Effector memory CD8-positive, alpha-beta T cell (primary cell): ENCODE data around the gene RALGPS2.
A peak's percentile ranks its signal among the peaks of the same experiment; 100 is the strongest.
"Not testable (repeated sequence)": the region's sequence is repeated elsewhere in the genome, so short reads cannot be mapped to it uniquely, and the experiment has no call there.

ENCODE experiments used
- ATAC-seq: fragments of 150-1000 bp; cut with Tn5 transposase; replicated peaks from 2 replicates; pipeline ENCODE4 v1.10.0; 2021; ENCODE audit warnings: mild to moderate bottlenecking, moderate library complexity
- DNase-seq, 3 experiments: peaks; one replicate each; pipeline ENCODE4 v3.0.0; 2021
- H3K27ac Mint-ChIP-seq, 2 donors: one replicate each; pipeline ENCODE4 v1.8.0; 2022; ENCODE audit warnings: mild to moderate bottlenecking in 2 of 2, mixed read lengths in 2 of 2, moderate library complexity in 2 of 2
- H3K27me3 Mint-ChIP-seq, 2 donors: one replicate each; pipeline ENCODE4 v1.8.0; 2022; ENCODE audit warnings: mixed read lengths in 2 of 2
- H3K36me3 Mint-ChIP-seq: one replicate; pipeline ENCODE4 v1.8.0; 2022; ENCODE audit warnings: mild to moderate bottlenecking, moderate library complexity, mixed read lengths; ENCODE audit not compliant: insufficient read depth
- H3K4me1 Mint-ChIP-seq, 2 donors: one replicate each; pipeline ENCODE4 v1.8.0; 2022; ENCODE audit warnings: low read depth in 2 of 2, mixed read lengths in 2 of 2
- H3K4me3 Mint-ChIP-seq, 2 donors: one replicate each; pipeline ENCODE4 v1.8.0; 2022; ENCODE audit warnings: mild to moderate bottlenecking in 2 of 2, mixed read lengths in 2 of 2, moderate library complexity in 2 of 2
- H3K9me3 Mint-ChIP-seq, 2 donors: one replicate each; pipeline ENCODE4 v1.8.0; 2022; ENCODE audit warnings: mixed read lengths in 2 of 2

RALGPS2 gene

GRCh38 chr1:178754655-178755256, 29.7 kb downstream of the RALGPS2 start:
- not testable (repeated sequence) for DNase-seq, ATAC-seq, H3K4me1 Mint-ChIP-seq, H3K9me3 Mint-ChIP-seq, H3K4me3 Mint-ChIP-seq, H3K27ac Mint-ChIP-seq, H3K36me3 Mint-ChIP-seq
- peaks cover under 1 to 11% of the 10 kb centered on the region in 2 donors for H3K27me3 Mint-ChIP-seq

GRCh38 chr1:178768423-178768822, 43.4 kb downstream of the RALGPS2 start:
- Mint-ChIP-seq H3K27ac (no peak overlapping the region), H3K36me3 (peaks cover 16% of the 10 kb centered on the region), H3K4me1 (peaks cover 0 to 1% of the 10 kb centered on the region in 2 donors), H3K4me3 (no peak overlapping the region), H3K9me3 (no peaks in the 10 kb centered on the region), H3K27me3 (peaks cover 1 to 16% of the 10 kb centered on the region in 2 donors)
- DNase-seq (peak in 2 of 3 experiments; percentile 7 to 9), ATAC-seq (peak; percentile 59)

DNA sequence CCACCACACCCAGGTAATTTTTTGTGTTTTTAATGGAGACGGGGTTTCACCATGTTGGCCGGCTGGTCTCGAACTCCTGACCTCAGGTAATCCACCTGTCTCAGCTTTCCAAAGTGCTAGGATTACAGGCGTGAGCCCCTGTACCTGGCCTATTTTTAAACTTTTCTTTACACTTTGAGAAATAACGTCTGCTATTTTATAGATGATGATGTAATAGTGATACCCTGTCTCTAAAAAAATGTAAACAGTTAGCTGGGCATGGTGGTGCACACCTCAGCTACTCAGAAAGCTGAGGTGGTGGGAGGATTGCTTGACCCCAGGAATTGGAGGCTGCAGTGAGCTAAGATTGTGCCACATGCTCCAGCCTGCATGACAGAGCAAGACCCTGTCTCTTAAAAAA, 47.9 kb downstream of the RALGPS2 start:
- no peaks in the 10 kb centered on the region for H3K9me3 Mint-ChIP-seq
- ATAC-seq = no peak
- H3K27me3 Mint-ChIP-seq = peaks cover 0 to 6% of the 10 kb centered on the region in 2 donors
- no peak for DNase-seq
- H3K4me1 Mint-ChIP-seq = peaks cover 0 to 1% of the 10 kb centered on the region in 2 donors
- H3K27ac Mint-ChIP-seq = no peak overlapping the region
- peaks cover 7% of the 10 kb centered on the region for H3K36me3 Mint-ChIP-seq
- H3K4me3 Mint-ChIP-seq = no peak overlapping the region

DNA sequence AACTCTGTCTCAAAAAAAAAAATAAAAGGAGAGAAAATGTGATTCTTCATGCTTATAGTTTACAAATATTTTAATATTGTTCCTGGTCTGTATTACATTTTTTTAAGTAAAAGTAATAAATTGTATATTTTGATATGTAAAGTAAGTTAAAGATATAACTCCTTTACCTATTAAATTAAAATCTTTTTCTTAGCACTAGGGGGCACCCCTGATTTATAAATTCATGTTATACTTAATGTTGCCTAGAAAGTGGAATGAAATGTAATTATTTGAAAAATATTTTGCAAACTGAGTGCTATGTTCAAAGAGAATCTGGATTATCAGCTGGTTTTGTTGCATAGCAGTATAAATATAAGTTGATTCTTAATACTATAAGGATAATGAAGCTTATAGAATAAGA, 49.2 kb downstream of the RALGPS2 start:
- no peaks in the 10 kb centered on the region for H3K36me3 Mint-ChIP-seq
- ATAC-seq (no peak), DNase-seq (no peak)
- H3K27ac Mint-ChIP-seq = no peak overlapping the region
- H3K4me1 Mint-ChIP-seq = no peaks in the 10 kb centered on the region
- no peaks in the 10 kb centered on the region for H3K27me3 Mint-ChIP-seq
- no peak overlapping the region for H3K4me3 Mint-ChIP-seq
- no peaks in the 10 kb centered on the region for H3K9me3 Mint-ChIP-seq

- Mint-ChIP-seq H3K4me1 (no peaks in the 10 kb centered on the region), H3K27ac (no peak overlapping the region), H3K9me3 (no peaks in the 10 kb centered on the region), H3K27me3 (no peaks in the 10 kb centered on the region), H3K36me3 (no peaks in the 10 kb centered on the region), H3K4me3 (no peak overlapping the region)
- no peak for DNase-seq
- ATAC-seq = no peak
These were observed 51.5 kb downstream of the RALGPS2 start for GRCh38 chr1:178776553-178776952.

DNA sequence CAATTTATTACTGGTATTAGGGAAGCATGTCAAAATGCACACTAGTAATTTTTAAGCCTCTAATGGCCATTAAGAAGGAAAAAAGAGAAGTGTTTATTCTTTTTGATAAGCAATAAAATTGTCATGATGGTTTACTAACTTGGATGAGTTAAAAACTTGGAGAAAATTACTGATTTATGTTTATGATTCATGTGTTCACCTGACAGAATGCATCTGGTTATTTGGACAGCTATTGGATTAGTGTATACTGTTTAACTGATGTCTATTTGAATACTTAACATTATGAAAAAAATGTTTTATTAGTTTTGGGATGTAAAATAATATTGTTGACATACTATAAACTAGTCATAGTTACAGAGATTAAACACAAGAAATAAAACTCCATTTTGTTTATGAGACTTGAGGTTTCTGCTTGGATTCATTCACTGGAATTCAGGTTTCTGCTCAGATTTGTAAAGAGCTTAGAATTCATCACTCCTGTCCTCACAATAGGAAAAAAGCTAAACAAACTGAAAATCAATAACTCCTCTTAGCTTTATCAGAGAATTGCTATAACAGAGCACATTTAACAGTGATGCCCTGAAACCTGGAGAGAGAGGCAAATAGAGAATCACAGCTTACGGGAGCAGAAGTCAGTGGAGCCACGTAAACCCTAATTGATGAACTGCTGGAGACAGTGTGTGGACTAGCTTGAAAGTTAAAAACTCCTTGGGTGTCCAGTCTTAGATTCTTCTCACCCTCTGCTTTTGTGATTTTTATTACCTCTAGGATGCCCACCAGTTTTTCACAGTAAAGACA, 56.7 kb downstream of the RALGPS2 start:
- DNase-seq (no peak), ATAC-seq (no peak)
- Mint-ChIP-seq H3K27ac (no peak overlapping the region), H3K4me1 (no peaks in the 10 kb centered on the region), H3K9me3 (no peaks in the 10 kb centered on the region), H3K36me3 (no peaks in the 10 kb centered on the region), H3K27me3 (peaks cover 8 to 10% of the 10 kb centered on the region in 2 donors), H3K4me3 (no peak overlapping the region)

DNA sequence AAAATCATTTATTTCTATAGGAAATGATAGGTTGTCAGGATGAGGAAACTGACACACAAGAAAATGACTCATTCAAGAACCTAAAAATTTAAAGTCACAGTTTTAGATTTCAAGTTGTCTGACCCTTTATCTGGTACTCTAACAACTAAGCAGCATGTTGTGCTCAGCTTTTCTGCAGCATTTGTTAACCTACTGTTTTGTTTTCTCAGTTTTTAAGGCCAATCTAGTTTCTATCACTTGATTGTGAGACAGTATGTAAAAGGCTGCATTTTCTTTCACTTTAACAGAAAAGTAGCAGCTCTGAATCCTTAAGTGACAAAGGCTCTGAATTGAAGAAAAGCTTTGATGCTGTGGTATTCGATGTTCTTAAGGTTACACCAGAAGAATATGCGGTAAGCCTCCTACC, 59.1 kb downstream of the RALGPS2 start:
- H3K4me1 Mint-ChIP-seq = no peaks in the 10 kb centered on the region
- ATAC-seq (no peak), DNase-seq (no peak)
- H3K27ac Mint-ChIP-seq = no peak overlapping the region
- H3K27me3 Mint-ChIP-seq = peaks cover 8 to 24% of the 10 kb centered on the region in 2 donors
- H3K4me3 Mint-ChIP-seq = no peak overlapping the region
- no peaks in the 10 kb centered on the region for H3K9me3 Mint-ChIP-seq
- H3K36me3 Mint-ChIP-seq = no peaks in the 10 kb centered on the region

DNA sequence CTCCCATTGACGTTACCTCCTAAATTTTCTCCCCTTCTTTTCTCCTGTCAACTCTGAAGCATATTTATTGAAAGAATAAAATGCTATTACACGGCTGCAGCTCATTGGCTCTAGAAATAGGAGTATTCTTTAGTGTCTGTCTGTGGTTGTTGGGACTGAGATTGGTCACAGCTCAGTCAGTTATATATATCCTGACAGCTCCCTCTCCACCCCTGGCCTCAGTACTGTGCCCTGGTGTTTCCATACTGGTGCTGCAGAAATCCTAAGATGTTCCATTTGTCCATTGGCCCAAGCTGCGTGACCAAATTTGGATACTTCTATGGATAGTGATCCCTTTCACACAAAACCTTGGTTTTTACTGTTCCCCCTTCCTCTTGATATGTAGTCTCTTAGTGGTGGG, 67.3 kb downstream of the RALGPS2 start:
- ATAC-seq = no peak

GRCh38 chr1:178796013-178796412, 71.0 kb downstream of the RALGPS2 start:
- H3K27ac Mint-ChIP-seq = no peak overlapping the region
- H3K36me3 Mint-ChIP-seq = no peaks in the 10 kb centered on the region
- H3K4me3 Mint-ChIP-seq = no peak overlapping the region
- H3K4me1 Mint-ChIP-seq = no peaks in the 10 kb centered on the region
- H3K9me3 Mint-ChIP-seq = no peaks in the 10 kb centered on the region
- DNase-seq = no peak
- no peak for ATAC-seq
- peaks cover 0 to 8% of the 10 kb centered on the region in 2 donors for H3K27me3 Mint-ChIP-seq

More for the DNA sequence above, 67.3 kb downstream of the RALGPS2 start:
- Mint-ChIP-seq H3K9me3 (no peaks in the 10 kb centered on the region), H3K27me3 (peaks cover 0 to 25% of the 10 kb centered on the region in 2 donors), H3K4me1 (no peaks in the 10 kb centered on the region), H3K36me3 (no peaks in the 10 kb centered on the region), H3K4me3 (no peak overlapping the region), H3K27ac (no peak overlapping the region)
- no peak for DNase-seq

GRCh38 chr1:178797590-178797989, 72.5 kb downstream of the RALGPS2 start:
- no peaks in the 10 kb centered on the region for H3K4me1 Mint-ChIP-seq
- H3K27me3 Mint-ChIP-seq = peaks cover 0 to 8% of the 10 kb centered on the region in 2 donors
- ATAC-seq (no peak), DNase-seq (no peak)
- no peak overlapping the region for H3K4me3 Mint-ChIP-seq
- H3K27ac Mint-ChIP-seq = no peak overlapping the region
- no peaks in the 10 kb centered on the region for H3K9me3 Mint-ChIP-seq
- H3K36me3 Mint-ChIP-seq = no peaks in the 10 kb centered on the region

- no peak overlapping the region for H3K27ac Mint-ChIP-seq
These were observed 73.3 kb downstream of the RALGPS2 start for GRCh38 chr1:178798232-178798861.

DNA sequence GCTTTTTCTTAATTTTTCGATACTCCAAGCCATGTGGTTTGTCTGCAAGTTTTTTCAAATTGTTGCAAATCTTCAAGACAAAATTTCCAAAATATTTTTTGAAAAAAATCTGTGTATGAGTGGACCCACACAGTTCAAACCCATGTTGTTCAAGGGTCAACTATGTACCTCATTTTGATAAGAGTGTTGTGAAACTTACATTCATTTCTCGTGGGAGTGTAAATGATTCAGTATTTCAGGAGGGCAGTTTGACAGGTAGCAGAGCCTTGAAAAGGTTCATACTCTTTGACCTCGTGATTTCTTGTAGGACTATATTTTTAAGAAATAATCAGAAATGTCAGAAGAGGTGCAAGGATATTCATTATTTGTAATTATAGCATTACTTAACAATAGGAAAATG, 77.8 kb downstream of the RALGPS2 start:
- no peak for DNase-seq
- H3K36me3 Mint-ChIP-seq = no peaks in the 10 kb centered on the region
- H3K4me1 Mint-ChIP-seq = no peaks in the 10 kb centered on the region
- no peak for ATAC-seq
- H3K27me3 Mint-ChIP-seq = peaks cover 0 to 7% of the 10 kb centered on the region in 2 donors
- H3K4me3 Mint-ChIP-seq = no peak overlapping the region
- no peaks in the 10 kb centered on the region for H3K9me3 Mint-ChIP-seq
- no peak overlapping the region for H3K27ac Mint-ChIP-seq

More at GRCh38 chr1:178798232-178798861, 73.3 kb downstream of the RALGPS2 start:
- ATAC-seq (no peak), DNase-seq (no peak)
- H3K4me1 Mint-ChIP-seq = no peaks in the 10 kb centered on the region
- H3K4me3 Mint-ChIP-seq = no peak overlapping the region
- no peaks in the 10 kb centered on the region for H3K36me3 Mint-ChIP-seq
- H3K27me3 Mint-ChIP-seq = peaks cover 0 to 8% of the 10 kb centered on the region in 2 donors
- no peaks in the 10 kb centered on the region for H3K9me3 Mint-ChIP-seq

- Mint-ChIP-seq H3K4me3 (no peak overlapping the region), H3K27ac (no peak overlapping the region), H3K9me3 (no peaks in the 10 kb centered on the region), H3K36me3 (no peaks in the 10 kb centered on the region), H3K27me3 (peaks cover 0 to 7% of the 10 kb centered on the region in 2 donors), H3K4me1 (no peaks in the 10 kb centered on the region)
- no peak for DNase-seq
- no peak for ATAC-seq
These were observed 81.7 kb downstream of the RALGPS2 start for GRCh38 chr1:178806665-178807300.
